H1 (cell line): ENCODE measurements around the gene MFRP. TPM values are rescaled to one million over a fixed set of nuclear protein-coding genes. Genes with fewer than 3 reads are reported as not detected.

ENCODE experiments used
- EZH2 ChIP-seq: fragments of 200-600 bp; sonication (generic); IDR thresholded peaks from 2 replicates; pipeline ENCODE4 v1.7.1; 2012; ENCODE audit warnings: low read depth, mild to moderate bottlenecking, moderate library complexity, low read length, inconsistent platforms; ENCODE audit not compliant: severe bottlenecking
- POLR2AphosphoS5 ChIP-seq: IDR thresholded peaks from 2 replicates; pipeline ENCODE4 v1.6.1; 2011; ENCODE audit warnings: low read depth, low read length
- RNF2 ChIP-seq: fragments of 200-900, 300-1000 bp; sonication (generic); IDR thresholded peaks from 2 replicates; pipeline ENCODE4 v1.7.1; 2016; ENCODE audit warnings: borderline replicate concordance, low read depth, mild to moderate bottlenecking, antibody characterized with exemption, low read length; ENCODE audit not compliant: poor library complexity, severe bottlenecking; ENCODE audit errors: missing control alignments
- SIRT6 ChIP-seq: IDR thresholded peaks from one replicate; pipeline ENCODE4 v1.7.1; 2012; ENCODE audit warnings: low read length, inconsistent platforms
- YY1 ChIP-seq: IDR thresholded peaks from 2 replicates; pipeline ENCODE4 v1.6.1; 2011; ENCODE audit warnings: low read depth, mild to moderate bottlenecking, low read length
- polyA plus RNA-seq, 7 experiments: library from polyadenylated mRNA; depleted of rRNA in 3 of 7; stranded (reverse) in 5 of 7; unstranded in 2 of 7; fragments of >200 nt in 5 of 7; fragments of 200-250 nt in 2 of 7; gene quantifications; 1 replicate in 5 of 7; 2 replicates in 1 of 7; 4 replicates in 1 of 7; pipeline versions ENCODE4 v1.2.1 to v1.2.3, GENCODE V29; 2011 to 2013; ENCODE audit warnings: missing spikeins in 2 of 7, mixed read lengths in 2 of 7
- total RNA-seq: library from RNA; stranded (reverse); fragmentation: NEBNext Ultra II Directional; extraction: Animal tissue kit (Norgen Biotek cat#: 25700); gene quantifications from 2 replicates; pipeline ENCODE4 v1.2.1, GENCODE V29; 2021

Gene MFRP
- total and polyA plus RNA-seq, 2 of the 8 experiments (the other 6 are each of a cell fraction or from before 2014, with no cell fraction given): 0.02 TPM; not detected in 1

- TF ChIP-seq RNF2: no peak
- TF ChIP-seq SIRT6: no peak
- TF ChIP-seq POLR2AphosphoS5: no peak
- TF ChIP-seq EZH2: no peak
- TF ChIP-seq YY1: no peak
Measured at GRCh38 chr11:119309953-119310681, 36.4 kb downstream of the MFRP start (continued).
